ENCODE results near the gene DNAJB2.
A peak's percentile ranks its signal among the peaks of the same experiment; 100 is the strongest.

The DNAJB2 gene

GRCh38 chr2:219279151-219279915 lies at the start of gene DNAJB2:
DNAJB2 (plus strand) TSS chr2:219279366; CDS start chr2:219279834, 468 bp downstream.
- peak within 1 kb of the TSS; percentile 61 for H3K4me3 ChIP-seq (ENCODE audit: low read depth, low read length)
- TF ChIP-seq CTCF (IDR thresholded peaks at IDR 0.05; ENCODE audit: low read depth, low read length) = no peak

- peak overlapping the region; percentile 90 for H3K4me3 ChIP-seq (ENCODE audit: low read depth, low read length)
Observed at GRCh38 chr2:219230059-219230540, 49.1 kb upstream of the DNAJB2 start.

DNA sequence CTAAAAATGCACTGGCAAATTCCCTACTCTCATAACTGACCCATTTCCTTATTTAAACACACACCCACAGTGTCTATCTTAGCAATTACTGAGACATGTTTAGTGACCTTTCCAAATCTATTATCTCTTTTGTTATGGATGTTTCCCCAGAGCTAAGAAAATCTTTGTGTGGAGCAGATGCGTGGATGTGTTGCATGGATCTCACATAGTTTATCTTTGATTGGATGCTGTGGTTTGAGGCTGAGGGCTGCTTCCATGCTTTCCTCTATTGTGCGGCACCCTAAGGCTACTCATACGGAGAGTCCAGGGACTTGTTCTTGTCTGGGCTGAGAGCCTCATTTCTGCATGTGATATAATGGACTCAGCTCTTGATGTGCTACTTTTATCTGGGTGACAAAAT lies 44.8 kb upstream of the DNAJB2 start:
- TF ChIP-seq CTCF (IDR thresholded peaks at IDR 0.05; ENCODE audit: low read depth, low read length) = no peak
- H3K4me3 ChIP-seq (ENCODE audit: low read depth, low read length) = no peak overlapping the region

More at GRCh38 chr2:219230059-219230540, 49.1 kb upstream of the DNAJB2 start:
- TF ChIP-seq CTCF (IDR thresholded peaks at IDR 0.05; ENCODE audit: low read depth, low read length) = no peak

DNA sequence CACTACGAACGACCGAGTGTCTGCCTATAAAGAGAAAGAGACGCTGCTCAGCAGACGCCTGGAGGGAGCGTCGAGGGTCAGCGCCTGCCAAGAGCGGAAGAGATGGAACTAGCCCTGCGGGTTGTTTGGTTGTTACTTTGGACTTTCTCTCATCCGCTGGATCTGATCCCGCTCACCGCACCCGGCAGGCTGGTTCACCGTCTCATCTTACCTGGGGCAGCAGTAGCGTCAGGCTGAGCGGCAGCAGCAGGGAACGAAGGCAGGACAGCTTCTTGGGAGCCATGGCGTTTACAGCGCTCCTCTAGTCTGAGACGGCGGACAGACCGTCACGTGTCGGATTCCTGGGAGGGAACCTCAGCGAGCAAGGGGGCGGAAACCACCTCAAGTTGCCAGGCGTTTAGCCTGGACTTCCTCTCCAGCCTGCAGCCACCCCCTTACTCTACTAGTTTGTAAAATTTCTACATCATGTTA lies 35.8 kb upstream of the DNAJB2 start:
- H3K4me3 ChIP-seq (ENCODE audit: low read depth, low read length) = no peak overlapping the region
- TF ChIP-seq CTCF (IDR thresholded peaks at IDR 0.05; ENCODE audit: low read depth, low read length) = no peak

- peak overlapping the region; percentile 68 for H3K4me3 ChIP-seq (ENCODE audit: low read depth, low read length)
- TF ChIP-seq CTCF (IDR thresholded peaks at IDR 0.05; ENCODE audit: low read depth, low read length) = no peak
Observed at GRCh38 chr2:219244789-219245147, 34.4 kb upstream of the DNAJB2 start.

DNA sequence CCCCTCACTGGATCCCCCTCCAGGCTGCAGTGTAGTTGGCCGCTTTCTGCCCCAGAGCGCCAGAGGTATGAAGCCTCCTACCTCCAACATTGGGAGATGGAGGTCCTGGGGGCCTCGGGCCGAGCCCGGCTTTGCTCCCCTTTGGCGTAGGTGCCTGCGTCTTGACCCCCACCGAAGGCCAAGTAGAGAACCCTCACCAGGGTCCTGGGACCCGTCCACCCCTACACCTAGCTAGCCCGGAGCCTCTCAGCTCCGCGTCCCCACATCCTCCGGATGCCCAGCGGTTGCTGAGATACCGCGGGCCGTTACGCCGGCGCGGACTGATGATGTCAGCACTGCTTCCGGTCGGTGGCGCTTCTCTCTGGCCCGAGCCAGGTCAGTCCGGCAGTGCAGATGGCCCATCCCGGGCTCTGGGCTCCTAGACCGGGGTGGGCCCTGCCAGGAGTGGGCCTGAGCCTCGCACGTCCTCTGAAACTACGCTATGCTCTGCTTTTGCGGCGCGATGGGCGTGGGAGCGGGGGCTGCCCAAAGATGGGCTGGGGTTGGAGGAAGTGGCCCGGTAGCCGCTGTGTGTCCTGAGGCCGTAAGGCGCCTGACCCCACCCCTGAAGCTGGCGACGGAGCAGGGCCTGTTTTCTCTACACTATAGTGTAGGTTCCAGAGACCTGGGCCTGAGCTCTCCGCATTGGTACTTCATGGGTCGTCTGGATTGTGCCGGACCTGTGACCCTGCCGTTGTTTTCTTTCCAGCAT lies 33.8 kb upstream of the DNAJB2 start, which contains the start of the genes GLB1L and STK16:
TSS of gene GLB1L (minus strand) at position 297 of the 751 bp plus-strand sequence. CDS start 1,871 bp downstream, outside the sequence.
TSS of gene STK16 (plus strand) at position 332 of the 751 bp plus-strand sequence. CDS start 521 bp downstream, outside the sequence.
- peak within 1 kb of the TSS; percentile 68 for H3K4me3 ChIP-seq (ENCODE audit: low read depth, low read length)
- TF ChIP-seq CTCF (IDR thresholded peaks at IDR 0.05; ENCODE audit: low read depth, low read length) = no peak

Data from WI38 (cell line).